H4 (cell line): Measurements from ENCODE around the gene IYD. TPM values are rescaled to one million over a fixed set of nuclear protein-coding genes. Genes with fewer than 3 reads are reported as not detected.

Experiments
- DNase-seq: peaks from one replicate; pipeline ENCODE4 v3.0.0-alpha.2; 2015; ENCODE audit warnings: low spot score
- total RNA-seq: library from RNA; depleted of rRNA; stranded (reverse); fragments of >200 nt; shearing (Covaris generic); gene quantifications from 2 replicates; pipeline ENCODE4 v1.2.3, GENCODE V29; 2014; rRNA removed

Gene IYD, protein sequence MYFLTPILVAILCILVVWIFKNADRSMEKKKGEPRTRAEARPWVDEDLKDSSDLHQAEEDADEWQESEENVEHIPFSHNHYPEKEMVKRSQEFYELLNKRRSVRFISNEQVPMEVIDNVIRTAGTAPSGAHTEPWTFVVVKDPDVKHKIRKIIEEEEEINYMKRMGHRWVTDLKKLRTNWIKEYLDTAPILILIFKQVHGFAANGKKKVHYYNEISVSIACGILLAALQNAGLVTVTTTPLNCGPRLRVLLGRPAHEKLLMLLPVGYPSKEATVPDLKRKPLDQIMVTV
- total RNA-seq: not detected in 2 replicates

DNA sequence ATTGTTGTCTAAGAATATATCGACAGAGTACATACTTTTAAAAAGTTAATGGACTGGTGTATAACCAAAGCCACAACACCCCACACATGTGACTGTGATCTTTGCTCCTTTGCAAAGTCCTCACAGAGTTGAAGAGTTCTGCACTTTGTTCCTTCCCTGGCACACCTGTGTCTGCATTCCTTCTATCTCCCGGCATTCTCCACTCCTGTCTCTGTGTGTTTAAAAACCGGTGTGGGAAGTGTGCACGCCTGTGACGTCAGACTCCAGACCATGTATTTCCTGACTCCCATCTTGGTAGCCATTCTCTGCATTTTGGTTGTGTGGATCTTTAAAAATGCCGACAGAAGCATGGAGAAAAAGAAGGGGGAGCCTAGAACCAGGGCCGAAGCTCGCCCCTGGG, at the start of gene IYD:
TSS of gene IYD (plus strand) at position 251 of the 400 bp plus-strand sequence. CDS start at position 271, 20 bp downstream.
- no peak for DNase-seq

DNA sequence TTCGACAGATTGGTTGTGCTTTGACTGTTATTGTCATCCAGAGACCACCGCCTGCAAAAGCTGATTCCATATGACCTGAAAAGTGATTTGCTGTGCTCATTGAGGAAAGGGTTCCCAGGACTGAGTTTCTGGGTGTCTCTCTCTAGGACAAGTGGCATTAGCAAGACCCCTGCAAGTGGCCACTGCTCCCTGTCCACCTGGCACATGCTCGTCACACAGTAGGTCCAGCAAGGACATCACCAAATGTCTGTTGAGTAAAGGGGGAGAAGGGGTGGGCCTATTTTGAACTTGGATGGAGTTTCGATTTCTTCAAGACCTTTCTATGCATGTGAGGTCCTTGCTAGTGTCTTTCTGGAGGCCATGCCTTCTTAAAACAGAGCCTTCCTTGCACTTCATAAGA, 48.9 kb upstream of the IYD start:
- DNase-seq: no peak

DNA sequence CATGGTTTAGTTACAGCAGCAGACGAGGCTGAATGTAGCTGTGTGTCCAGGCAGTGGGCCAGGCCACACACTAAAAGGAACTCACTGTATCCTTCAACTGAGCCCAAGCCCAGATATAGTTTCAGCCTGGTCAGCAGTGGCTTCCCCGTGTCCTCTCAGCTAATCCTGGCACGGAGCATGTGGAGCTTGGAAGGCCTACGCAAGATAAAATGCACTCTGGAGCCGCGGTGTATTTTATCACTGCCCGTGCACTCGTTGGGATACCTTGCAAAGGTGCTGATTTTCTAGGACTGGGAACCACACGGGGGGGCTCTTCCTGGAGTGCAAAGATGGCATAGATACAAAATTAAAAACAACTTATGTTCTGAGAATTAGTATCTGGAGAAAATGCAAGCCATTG, 48.4 kb upstream of the IYD start:
- no peak for DNase-seq

DNA sequence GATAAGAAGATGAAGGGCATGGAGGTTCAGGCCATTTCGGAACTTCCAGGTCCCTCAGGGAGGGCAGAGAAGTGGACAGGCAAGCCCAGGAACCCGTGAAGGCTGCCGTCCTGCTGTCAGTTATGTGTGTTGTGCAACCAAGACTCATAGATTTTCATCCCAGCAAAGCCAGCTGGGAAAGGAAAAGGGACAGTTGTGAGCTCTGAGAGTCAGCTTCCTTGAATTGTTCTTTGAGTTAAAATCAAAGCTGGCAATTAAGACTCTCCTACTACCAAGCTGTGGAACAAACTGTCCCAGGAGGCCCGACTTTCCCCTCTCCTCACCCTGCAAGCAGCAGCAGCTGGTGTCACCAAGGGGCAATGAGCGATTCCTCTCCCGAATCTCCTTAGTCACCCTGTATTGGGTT, 46.3 kb upstream of the IYD start:
- no peak for DNase-seq

DNA sequence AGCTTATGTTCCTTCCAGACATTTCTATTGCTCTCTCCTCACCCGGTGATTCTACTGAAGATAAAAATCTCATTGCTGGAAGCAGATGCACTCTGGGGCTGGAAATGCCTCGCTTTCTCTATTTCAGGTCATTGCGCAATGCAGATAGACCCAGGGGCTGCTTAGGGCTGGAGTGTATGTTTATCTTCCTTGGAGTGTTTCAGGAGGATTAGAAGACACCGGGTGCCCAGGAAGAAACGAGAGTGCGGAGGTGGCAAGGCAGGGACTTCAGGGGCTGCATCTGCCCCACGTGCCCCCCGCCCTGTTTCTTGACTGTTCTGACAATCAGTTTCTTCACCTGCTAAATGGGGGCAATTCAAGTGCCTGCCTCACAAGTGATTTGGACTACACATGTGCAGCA, 45.6 kb upstream of the IYD start:
- no peak for DNase-seq

DNA sequence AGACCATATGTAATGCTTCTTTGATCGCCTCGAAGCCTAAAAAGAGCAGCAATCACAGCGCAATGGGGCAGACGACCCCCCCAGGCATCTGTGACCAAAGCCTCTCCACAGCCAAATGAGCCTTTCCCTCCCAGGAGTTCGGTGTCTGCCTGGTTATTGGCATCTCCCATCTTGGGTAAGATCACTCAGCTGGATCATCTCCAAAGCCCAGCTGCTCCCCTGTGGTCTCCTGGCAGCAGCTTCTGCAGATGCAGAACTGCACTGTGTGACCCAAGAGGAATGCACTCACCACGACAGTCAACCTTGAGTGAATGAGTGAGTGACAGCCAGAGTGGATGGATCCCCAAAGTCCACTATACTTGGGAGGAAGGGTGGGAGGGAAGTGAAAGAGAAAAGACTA, 44.8 kb upstream of the IYD start:
- DNase-seq: no peak

DNA sequence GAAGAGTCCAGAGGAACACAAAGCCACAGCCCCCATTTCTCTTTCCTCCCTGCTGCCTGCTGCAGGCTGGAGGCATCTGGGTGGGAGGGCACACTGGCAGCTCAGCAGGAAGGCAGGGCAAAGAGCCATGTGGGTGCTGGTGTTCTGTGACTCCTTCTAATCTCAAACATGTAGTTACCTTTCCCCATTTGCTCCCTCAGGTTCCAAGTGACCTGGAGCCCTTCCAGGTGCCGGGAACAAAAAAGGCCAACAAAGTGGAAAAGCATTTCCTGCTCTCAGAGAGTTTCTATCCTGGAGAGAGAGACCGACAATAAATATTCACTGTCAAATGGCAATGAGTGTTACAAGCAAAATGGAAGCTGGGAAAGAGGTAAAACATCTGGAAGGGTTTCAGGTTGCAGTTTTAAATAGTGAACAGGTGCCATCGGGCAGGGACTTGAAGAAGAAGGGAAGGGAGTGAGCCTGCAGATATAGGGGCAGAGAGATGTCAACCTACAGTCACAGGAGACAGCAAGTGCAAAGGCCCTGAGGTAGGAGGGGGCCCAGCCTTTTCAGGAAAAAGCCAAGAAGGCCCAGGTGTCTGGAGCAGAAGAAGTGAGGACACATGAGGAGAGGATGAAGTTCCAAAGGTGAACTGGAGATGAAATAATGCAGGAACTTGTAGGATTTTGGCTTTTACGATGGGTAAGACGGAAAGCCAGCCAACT, 43.6 kb upstream of the IYD start:
- DNase-seq: no peak

DNA sequence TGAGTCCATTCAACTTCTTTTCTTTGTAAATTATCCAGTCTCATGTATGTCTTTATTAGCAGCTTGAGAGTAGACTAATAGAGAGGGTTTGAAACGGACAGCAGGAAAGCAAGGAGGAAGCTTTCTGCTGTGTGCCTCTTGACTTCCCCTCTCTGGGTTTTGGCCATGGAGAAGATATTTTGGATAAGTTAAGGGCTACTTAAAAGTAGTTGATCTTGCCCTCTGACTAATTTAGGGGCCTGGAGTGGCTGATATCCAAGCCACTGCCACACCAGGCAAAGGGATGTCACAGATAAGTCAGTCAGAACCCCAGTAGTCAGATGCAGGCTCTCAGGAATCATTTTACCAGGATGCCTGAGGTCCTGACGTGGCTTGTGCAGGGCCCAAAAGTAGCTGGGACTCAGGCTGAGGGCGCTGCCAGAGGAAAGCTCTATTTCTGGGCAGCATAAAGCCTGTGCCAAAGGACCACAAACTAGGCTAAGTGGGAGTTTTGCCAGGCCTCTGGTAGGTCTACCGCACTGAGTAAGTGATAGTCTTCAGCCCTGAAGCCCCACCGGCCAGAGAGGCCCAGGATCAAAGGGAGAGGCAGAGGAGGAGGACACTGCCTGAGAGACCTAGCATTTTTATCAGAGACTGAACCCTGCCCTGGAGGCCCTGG, 41.6 kb upstream of the IYD start:
- no peak for DNase-seq

DNA sequence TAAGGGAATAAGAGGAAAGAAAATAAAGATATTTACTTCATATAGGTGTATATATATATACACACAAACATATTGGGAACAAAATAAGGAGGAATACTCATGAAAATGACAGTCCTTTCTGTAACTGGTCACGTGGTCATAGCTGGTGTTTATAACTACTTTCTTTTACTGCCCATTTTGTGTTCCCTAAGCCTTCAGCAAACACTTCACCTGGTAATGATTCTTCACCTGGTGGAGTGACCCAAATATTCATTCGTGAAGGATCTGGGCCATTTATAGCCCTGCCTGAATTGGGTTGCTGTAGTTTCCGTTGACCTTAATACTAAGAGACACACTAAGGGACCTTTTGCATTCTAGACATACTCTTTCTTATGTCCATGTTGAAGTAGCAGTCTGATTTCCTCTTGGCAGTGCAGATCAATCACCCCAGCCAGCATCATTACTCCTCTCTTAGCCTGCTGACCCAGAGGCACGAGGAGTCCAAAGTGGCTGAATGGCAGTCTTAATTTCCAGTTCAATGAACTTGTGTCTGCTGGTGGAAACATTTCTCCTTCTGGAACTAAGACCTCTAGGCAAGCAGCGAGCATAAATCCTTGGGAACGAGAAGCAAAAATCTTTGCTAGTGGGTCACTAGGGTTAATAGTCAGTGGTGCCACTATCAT, 39.9 kb upstream of the IYD start:
- DNase-seq: no peak

DNA sequence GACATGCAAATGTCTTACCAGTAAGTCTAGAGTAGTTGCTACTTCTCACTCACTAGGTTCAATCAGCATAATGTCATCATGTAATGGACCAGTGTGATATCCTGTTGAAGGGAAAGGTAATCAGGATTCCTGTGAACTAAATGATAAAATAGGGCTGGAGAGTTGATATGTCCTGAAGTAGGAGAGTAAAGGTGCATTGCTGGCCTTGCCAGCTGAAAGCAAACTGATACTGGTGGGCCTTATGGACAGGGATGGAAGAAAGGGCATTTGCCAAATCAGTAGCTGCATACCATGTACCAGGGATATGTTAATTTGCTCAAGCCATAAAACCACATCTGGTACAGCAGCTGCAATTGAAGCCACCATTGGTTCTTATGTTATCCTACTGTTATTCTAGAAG, 37.5 kb upstream of the IYD start:
- no peak for DNase-seq

DNA sequence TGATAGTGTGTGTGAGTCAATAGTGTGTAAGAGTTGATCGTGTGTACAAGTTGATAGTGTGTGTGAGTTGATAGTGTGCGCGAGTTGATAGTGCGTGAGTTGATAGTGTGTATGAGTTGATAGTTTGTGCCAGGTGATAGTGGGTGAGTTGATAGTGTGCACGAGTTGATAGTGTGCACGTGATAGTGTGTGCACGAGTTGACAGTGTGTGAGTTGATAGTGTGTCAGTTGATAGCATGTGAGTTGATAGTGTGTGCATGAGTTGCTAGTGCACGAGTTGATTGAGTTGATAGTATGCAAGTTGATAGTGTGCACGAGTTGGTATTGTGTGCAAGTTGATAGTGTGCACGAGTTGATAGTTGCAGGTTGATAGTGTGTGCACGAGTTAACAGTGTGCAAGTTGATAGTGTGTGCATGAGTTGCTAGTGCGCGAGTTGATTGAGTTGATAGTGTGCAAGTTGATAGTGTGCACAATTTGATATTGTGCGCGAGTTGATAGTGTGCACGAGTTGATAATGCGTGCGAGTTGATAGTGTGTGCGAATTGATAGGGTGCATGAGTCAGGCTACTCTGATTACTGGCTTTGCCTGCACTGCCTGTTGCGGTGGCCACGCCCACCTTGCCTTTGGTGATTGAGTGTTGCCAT, 35.8 kb upstream of the IYD start:
- DNase-seq: no peak

DNA sequence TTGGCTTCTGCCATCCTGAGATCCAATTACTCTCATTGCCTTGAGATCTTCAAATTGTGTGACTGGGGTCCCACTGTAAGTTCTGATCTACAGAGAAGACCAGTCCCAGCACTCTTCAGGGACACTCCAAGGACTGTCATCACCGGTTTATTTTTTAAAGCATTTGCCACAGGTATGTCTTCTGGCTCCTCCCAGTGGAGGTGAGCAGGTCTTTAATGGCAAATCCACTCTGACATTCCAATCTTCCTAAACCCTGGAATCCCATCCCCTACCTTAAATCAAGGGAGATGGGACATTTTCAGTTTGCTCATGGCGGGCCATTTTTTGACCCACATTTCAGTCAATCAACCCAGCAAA, 35.2 kb upstream of the IYD start:
- no peak for DNase-seq

DNA sequence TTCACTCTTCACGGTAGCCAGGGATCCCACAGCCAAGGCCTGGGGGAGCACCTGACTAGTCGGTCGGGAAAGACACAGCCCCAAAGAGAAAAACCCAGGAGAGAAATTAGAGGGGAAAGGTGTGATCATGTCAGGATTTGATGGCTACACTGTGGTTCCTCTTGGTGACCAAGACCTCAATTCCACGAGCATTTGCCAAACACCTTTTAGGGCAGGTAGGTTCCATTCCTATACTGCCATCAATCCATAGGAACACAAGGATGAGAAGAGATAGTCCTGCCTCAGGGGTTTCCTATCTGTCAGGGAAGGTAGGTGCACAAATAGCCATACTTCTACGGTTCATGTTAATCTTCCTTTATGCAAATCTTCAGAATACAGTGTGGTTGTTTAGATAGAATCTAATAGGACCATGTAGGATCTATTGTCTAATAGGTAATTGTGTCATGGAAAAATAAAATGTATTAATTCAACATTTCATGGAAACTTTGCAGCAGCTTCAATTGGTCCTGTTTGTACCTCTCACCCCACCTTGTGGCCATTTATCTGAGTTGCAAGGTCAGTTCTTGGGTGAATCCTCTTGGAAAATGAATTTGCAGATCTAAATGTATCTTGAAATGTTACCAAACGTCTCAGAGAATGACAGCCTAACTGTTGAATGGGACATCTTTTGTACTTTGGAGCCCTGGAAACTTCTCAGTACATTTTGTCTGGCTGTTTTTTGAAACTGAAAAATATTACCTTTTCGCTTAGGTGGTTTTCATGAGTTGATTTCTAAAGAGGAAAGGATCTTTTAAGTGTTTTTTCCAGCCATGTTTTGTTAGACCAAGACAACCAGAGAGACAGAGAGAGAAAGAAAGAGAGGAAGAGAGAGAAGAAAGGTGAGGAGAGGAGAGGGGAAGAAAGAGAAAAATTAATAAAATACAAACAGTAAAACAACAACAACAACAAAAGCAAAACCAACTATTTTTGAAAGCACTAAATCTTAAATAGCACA, 33.7 kb upstream of the IYD start:
- peak; percentile 36 for DNase-seq

DNA sequence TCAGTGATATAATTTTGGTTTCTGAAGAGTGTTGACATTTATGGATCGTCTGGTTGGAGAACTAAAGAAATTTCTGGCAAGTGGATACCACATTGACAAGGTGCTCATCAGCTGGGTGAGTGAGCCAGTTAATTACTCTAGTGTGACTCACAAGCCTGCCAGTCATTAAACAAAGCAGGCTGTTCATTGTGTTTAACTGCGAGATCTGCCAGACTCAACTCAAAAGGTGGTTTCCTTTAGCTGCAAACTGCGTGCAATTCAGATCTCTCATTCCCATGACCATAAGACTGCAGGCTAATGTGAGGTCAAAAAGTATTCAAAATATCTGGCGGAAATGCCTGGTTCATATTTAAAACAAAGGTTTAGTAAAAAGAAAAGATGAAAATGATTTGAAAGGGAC, 32.5 kb upstream of the IYD start:
- DNase-seq: no peak

DNA sequence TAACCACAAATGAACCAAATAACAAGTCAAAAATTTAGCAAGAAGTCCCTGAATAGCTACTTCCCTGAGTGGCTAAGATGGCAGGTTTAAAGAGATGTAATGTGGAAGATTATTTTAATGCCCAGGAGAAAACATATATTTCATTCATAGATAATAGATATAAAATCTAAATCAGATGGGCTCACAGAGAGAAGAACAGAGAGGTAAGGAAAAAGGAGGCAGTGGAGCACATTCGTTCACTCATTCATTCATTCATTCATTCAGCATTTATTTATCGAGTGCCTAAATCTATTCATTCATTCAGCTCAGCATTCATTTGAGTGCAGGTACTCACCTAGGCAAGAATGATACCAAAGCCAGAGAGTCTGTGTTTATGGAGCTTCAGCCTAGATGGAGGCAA, 32.1 kb upstream of the IYD start:
- no peak for DNase-seq

DNA sequence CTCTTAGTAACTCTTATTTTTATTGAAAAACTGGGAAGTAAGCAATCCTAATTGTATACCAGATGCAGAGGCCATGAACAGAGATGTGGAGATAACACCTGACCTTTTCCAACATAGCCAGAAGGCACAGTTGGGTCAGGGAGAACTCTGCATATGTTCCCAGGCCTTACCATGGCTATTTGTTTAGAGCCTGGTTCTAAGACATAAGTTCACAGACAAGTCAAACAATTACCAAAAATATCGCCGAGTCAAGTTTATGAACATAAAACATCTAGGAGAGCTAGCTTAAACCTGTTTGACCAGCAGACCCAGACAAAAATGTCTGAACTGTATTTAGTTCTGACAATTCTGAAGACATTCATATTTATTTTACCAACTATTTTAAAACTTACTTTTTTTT, 26.7 kb upstream of the IYD start:
- DNase-seq: no peak

DNA sequence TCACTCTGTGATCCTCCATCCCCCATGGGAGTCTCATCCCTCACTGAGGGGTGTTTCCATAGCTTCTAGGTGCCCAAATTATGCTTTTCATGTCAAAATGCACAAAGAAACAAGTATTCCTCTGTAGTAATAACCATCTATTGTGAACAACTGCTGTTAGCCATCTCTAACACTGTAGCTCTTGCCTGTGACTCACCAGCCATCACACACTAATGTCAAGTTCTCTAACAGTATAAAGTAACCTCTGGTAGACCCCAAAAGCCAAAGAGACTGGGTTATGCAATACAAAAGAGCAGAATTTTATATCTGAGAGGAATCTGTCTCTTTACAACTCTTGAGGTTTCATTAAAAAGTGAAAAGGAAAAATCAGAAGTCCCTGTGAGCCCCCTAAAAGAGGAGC, 25.4 kb upstream of the IYD start:
- no peak for DNase-seq

DNA sequence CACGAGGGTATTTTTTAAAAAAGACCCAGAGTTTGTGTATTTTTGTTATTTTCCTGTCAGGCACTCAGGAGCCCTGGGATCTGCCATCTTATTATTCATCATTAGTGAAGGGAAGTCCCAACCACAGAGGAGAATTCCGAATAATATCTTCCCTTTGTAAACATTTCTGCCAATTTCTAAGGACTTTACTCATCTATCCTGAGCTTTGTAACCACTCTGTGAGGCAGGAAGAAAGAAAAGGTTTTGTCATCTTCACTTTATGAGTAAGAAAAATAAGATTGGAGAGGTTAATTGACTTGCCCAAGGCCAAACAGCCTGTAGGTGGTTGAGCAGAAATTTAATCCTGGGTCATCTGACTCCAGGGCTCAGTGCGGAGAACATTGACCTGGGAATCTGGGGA, 23.0 kb upstream of the IYD start:
- no peak for DNase-seq

DNA sequence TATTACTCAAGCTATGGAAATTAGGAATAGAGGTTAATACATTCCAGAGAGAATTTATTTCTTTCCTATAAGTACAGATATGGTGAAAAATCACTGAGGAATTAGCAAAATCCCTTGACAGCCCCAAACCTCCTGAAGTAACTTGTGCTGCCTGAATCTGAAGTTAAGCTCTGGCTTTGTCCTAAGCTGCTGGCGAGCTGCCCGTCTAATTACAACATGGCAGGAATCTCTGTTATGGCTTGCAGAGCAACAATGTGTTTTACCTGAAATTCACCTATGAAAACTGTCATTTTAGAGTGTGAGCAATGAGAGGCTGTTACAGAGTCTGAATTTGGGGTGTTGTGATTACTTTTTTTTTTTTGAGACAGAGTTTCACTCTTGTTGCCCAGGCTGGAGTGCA, 22.5 kb upstream of the IYD start:
- DNase-seq: no peak

DNA sequence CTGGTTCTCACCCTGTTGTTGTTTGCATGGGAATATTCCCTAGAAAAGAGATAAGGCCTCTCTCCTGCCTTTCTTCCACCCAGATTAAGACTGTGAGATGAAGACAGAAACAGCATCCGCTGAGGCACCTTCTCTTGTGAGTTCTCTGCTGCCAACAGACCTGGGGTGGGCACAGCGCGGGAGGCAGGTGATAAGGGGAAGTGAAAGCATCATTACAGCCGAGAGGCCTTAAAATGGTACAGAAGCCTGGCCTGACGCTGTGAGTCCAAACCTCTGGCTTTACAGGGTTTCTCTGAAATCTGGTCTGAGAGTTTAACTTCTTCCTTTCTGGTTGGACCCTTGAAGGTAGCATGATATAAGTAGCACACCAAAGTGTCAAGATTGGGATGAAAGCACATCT, 21.0 kb upstream of the IYD start:
- DNase-seq: no peak

DNA sequence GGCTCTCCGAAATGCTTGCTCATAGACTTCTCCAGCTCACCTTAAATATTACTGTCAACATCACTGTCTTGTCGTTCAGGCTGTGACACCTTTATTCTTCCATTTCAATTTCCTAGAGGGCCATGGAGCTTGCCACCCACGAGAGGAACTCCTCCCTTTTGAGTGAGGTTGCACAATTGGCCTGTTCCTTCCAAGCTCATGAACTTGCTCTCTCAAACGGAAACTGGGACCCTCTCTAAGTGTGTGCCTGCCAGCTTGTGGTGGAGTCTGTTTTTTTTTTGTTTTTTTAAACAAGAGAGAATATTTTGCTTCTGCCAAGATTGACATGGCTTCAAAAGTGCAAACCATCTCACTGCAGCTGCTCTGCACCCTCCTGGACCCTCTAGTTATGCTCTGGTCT, 19.3 kb upstream of the IYD start:
- no peak for DNase-seq
